NCI-H1694 (cell line): ENCODE data around the gene STAG3.
"Not testable (repeated sequence)": the region's sequence is repeated elsewhere in the genome, so short reads cannot be mapped to it uniquely, and the experiment has no call there.

Experiments
- DNase-seq: peaks from one replicate; lab custom pipeline; 2025; lab: John Stamatoyannopoulos, UW

STAG3 gene

GRCh38 chr7:100173806-100174495 is 3.8 kb upstream of the STAG3 start:
- no peak for DNase-seq

GRCh38 chr7:100174582-100174981 is 3.1 kb upstream of the STAG3 start:
- DNase-seq = no peak

GRCh38 chr7:100175296-100175935 is 2.3 kb upstream of the STAG3 start:
- no peak for DNase-seq

GRCh38 chr7:100176096-100177044 is 1.3 kb upstream of the STAG3 start:
- no peak for DNase-seq

- not testable (repeated sequence) for DNase-seq
These were observed 2.4 kb downstream of the STAG3 start for GRCh38 chr7:100180084-100180483.

GRCh38 chr7:100182616-100183015 is 4.9 kb downstream of the STAG3 start:
- DNase-seq = not testable (repeated sequence)

- DNase-seq = not testable (repeated sequence)
These were observed 5.4 kb downstream of the STAG3 start for GRCh38 chr7:100183090-100183489.

- no peak for DNase-seq
These were observed 8.0 kb downstream of the STAG3 start for GRCh38 chr7:100185726-100186125.

- no peak for DNase-seq
These were observed 11.3 kb downstream of the STAG3 start for GRCh38 chr7:100189061-100189460.

- no peak for DNase-seq
These were observed 12.5 kb downstream of the STAG3 start for GRCh38 chr7:100190048-100190711.

- DNase-seq = no peak
These were observed 14.1 kb downstream of the STAG3 start for GRCh38 chr7:100191775-100192174.

- DNase-seq = not testable (repeated sequence)
These were observed 14.7 kb downstream of the STAG3 start for GRCh38 chr7:100192281-100192862.

- DNase-seq = no peak
These were observed 15.3 kb downstream of the STAG3 start for GRCh38 chr7:100192969-100193368.

GRCh38 chr7:100195222-100195621 is 17.5 kb downstream of the STAG3 start:
- no peak for DNase-seq

- not testable (repeated sequence) for DNase-seq
These were observed 18.2 kb downstream of the STAG3 start for GRCh38 chr7:100195901-100196322.

- no peak for DNase-seq
These were observed 20.5 kb downstream of the STAG3 start for GRCh38 chr7:100198266-100198665.

- no peak for DNase-seq
These were observed 23.0 kb downstream of the STAG3 start for GRCh38 chr7:100200693-100201092.

GRCh38 chr7:100204454-100204853 is 26.7 kb downstream of the STAG3 start:
- DNase-seq = no peak

GRCh38 chr7:100208911-100209408 is 31.2 kb downstream of the STAG3 start:
- DNase-seq = no peak

- DNase-seq = no peak
These were observed 31.8 kb downstream of the STAG3 start for GRCh38 chr7:100209493-100209892.

GRCh38 chr7:100210805-100211204 is 33.1 kb downstream of the STAG3 start:
- no peak for DNase-seq
